B cell (primary cell): ENCODE results near the gene PTPRT. TPM values are rescaled to one million over a fixed set of nuclear protein-coding genes. Genes with fewer than 3 reads are reported as not detected.

ENCODE experiments used
- ATAC-seq: fragments of 200-7000 bp; cut with Tn5 transposase; one replicate; pipeline ENCODE4 v1.10.0; 2021; ENCODE audit warnings: low read depth, mild to moderate bottlenecking, moderate number of reproducible peaks, moderate library complexity
- CTCF ChIA-PET: fragments of 350-600 bp; sonication (Branson Sonifier 250); formaldehyde crosslinking; loops from one replicate; lab custom pipeline; 2021; ENCODE audit warnings: antibody characterized with exemption, inconsistent platforms; lab: Charles Lee
- POLR2A ChIA-PET: fragments of 350-600 bp; sonication (Branson Sonifier 250); formaldehyde crosslinking; loops from one replicate; lab custom pipeline; 2021; ENCODE audit warnings: antibody characterized with exemption; lab: Charles Lee
- DNase-seq: peaks from one replicate; pipeline ENCODE4 v3.0.0; 2013
- H2AFZ ChIP-seq: 2 replicates; pipeline ENCODE4 v1.6.1; 2012; ENCODE audit warnings: mild to moderate bottlenecking, low read depth, low read length; ENCODE audit not compliant: insufficient read depth, poor library complexity, severe bottlenecking
- H3K27ac ChIP-seq, 2 donors: 1 replicate in 1 of 2; 2 replicates in 1 of 2; pipeline ENCODE4 v1.5.1; 2012 to 2013; ENCODE audit warnings: low read length in 2 of 2, mild to moderate bottlenecking in 2 of 2, moderate library complexity in 1 of 2
- H3K27me3 ChIP-seq, 4 experiments: fragments of 200-600 bp in 1 of 4; sonication (generic) in 1 of 4; replicated peaks in 1 of 4; 1 replicate in 2 of 4; 2 replicates in 2 of 4; pipeline versions ENCODE4 v1.6.1 to v1.7.0; 2013 to 2016; ENCODE audit warnings: low read length in 3 of 4, mild to moderate bottlenecking in 2 of 4, mixed read lengths in 1 of 4, moderate library complexity in 1 of 4; ENCODE audit not compliant: insufficient read depth in 4 of 4, control insufficient read depth in 3 of 4; ENCODE audit errors: control extremely low read depth in 1 of 4
- H3K36me3 ChIP-seq, 2 experiments: replicated peaks in 1 of 2; 1 replicate in 1 of 2; 2 replicates in 1 of 2; pipeline versions ENCODE4 v1.6.1 to v1.7.1; 2013; ENCODE audit warnings: low read length in 1 of 2; ENCODE audit not compliant: insufficient read depth in 2 of 2, control insufficient read depth in 1 of 2; ENCODE audit errors: control extremely low read depth in 1 of 2, extremely low read depth in 1 of 2
- H3K4me1 ChIP-seq, 2 donors: fragments of 200-600 bp in 1 of 2; sonication (generic) in 1 of 2; 1 replicate in 1 of 2; 2 replicates in 1 of 2; pipeline versions ENCODE4 v1.5.1 to v1.6.1; 2013 to 2017; ENCODE audit warnings: low read length in 2 of 2; ENCODE audit not compliant: control insufficient read depth in 2 of 2, insufficient read depth in 2 of 2
- H3K4me2 ChIP-seq: replicated peaks from 2 replicates; pipeline ENCODE3; 2012; ENCODE audit warnings: mild to moderate bottlenecking, low read depth, low read length; ENCODE audit not compliant: poor library complexity, severe bottlenecking
- H3K4me3 ChIP-seq, 5 experiments: fragments of 200-600 bp in 1 of 5; sonication (generic) in 1 of 5; 1 replicate in 3 of 5; 2 replicates in 2 of 5; pipeline versions ENCODE4 v1.5.1 to v1.7.0; 2011 to 2016; ENCODE audit warnings: low read length in 4 of 5, mild to moderate bottlenecking in 4 of 5, low read depth in 2 of 5, control low read depth in 1 of 5, moderate library complexity in 1 of 5; ENCODE audit not compliant: insufficient read depth in 1 of 5; ENCODE audit errors: control extremely low read depth in 1 of 5, extremely low read depth in 1 of 5
- H3K79me2 ChIP-seq: fragments of 200-600 bp; sonication (generic); one replicate; pipeline ENCODE4 v1.6.0; 2016; ENCODE audit warnings: low read length; ENCODE audit not compliant: control insufficient read depth, insufficient read depth
- H3K9ac ChIP-seq: fragments of 200-600 bp; sonication (generic); 2 replicates; pipeline ENCODE4 v1.6.1; 2017; ENCODE audit warnings: mild to moderate bottlenecking, low read length, moderate library complexity
- H3K9me3 ChIP-seq, 3 donors: one replicate each; pipeline versions ENCODE4 v1.6.1 to v1.7.1; 2013; ENCODE audit warnings: low read length in 2 of 3; ENCODE audit not compliant: control insufficient read depth in 2 of 3, insufficient read depth in 1 of 3; ENCODE audit errors: control extremely low read depth in 1 of 3
- H4K20me1 ChIP-seq: 2 replicates; pipeline ENCODE4 v1.6.0; 2012; ENCODE audit warnings: mild to moderate bottlenecking, low read length; ENCODE audit not compliant: insufficient read depth, control insufficient read depth, poor library complexity, severe bottlenecking
- H3K27ac Mint-ChIP-seq: one replicate; pipeline ENCODE4 v1.8.0; 2021; ENCODE audit warnings: mixed read lengths
- H3K27me3 Mint-ChIP-seq: one replicate; pipeline ENCODE4 v1.8.0; 2021; ENCODE audit warnings: mixed read lengths
- H3K4me1 Mint-ChIP-seq: one replicate; pipeline ENCODE4 v1.8.0; 2021; ENCODE audit warnings: mixed read lengths
- H3K4me3 Mint-ChIP-seq: one replicate; pipeline ENCODE4 v1.8.0; 2021; ENCODE audit warnings: mixed read lengths
- H3K9me3 Mint-ChIP-seq: one replicate; pipeline ENCODE4 v1.8.0; 2022; ENCODE audit warnings: mixed read lengths; ENCODE audit not compliant: insufficient read depth
- EZH2 ChIP-seq: IDR thresholded peaks from 2 replicates; pipeline ENCODE4 v1.6.1; 2012; ENCODE audit warnings: borderline replicate concordance, low read depth, mild to moderate bottlenecking, moderate library complexity, low read length; ENCODE audit not compliant: insufficient read depth, poor library complexity, severe bottlenecking
- WGBS: methylation state at CpG from one replicate; pipeline ENCODE4 v1.1.5; 2013; ENCODE audit warnings: missing lambda C conversion rate; ENCODE audit not compliant: insufficient coverage; 5-methylcytosine and 5-hydroxymethylcytosine counted together
- intact Hi-C: fragments of 100-400 bp; cut with micrococcal nuclease; formaldehyde crosslinking; loops from one replicate; pipeline ENCODE4 v1.10.0; 2022
- polyA plus RNA-seq: library from polyadenylated mRNA; depleted of rRNA; stranded (reverse); fragments of >200 nt; gene quantifications from 2 replicates; pipeline ENCODE4 v1.2.3, GENCODE V29; 2012
- total RNA-seq, 2 donors: library from RNA; stranded (reverse); fragments of 120-200 nt in 1 of 2; gene quantifications; 1 replicate in 1 of 2; 2 replicates in 1 of 2; pipeline versions ENCODE4 v1.2.3 to v1.2.4, GENCODE V29; 2013 to 2022
- TF ChIP-seq, protein P1 (sequence below): fragments of 200-600 bp; IDR thresholded peaks from one replicate; pipeline ENCODE4 v1.8.0; 2022; ENCODE audit warnings: antibody characterized with exemption, mild to moderate bottlenecking

The PTPRT gene
- total and polyA plus RNA-seq, 2 donors (not counting 1 experiment from before 2014, with no cell fraction given) = not detected

DNA sequence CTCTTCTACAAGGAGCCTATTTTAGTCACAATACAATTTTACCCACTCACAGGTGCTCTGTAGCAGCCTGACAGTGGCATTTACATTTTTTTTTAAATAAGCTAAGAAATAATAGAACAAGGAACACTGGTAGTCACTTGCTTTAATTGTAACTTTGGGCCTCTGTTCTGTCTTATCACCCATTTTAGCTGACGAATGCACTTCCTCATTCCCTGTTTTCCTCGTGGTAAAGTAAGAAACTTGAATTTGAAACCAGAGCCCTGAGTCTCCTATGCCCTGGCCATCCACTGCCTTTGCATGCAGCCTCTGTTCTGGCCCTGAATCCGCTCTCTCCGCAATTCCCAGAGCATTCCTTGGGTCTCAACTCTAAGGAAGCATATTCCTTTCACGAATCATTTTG lies 550.6 kb downstream of the PTPRT start:
- TF ChIP-seq EZH2 = no peak
- TF ChIP-seq, protein P1, sequence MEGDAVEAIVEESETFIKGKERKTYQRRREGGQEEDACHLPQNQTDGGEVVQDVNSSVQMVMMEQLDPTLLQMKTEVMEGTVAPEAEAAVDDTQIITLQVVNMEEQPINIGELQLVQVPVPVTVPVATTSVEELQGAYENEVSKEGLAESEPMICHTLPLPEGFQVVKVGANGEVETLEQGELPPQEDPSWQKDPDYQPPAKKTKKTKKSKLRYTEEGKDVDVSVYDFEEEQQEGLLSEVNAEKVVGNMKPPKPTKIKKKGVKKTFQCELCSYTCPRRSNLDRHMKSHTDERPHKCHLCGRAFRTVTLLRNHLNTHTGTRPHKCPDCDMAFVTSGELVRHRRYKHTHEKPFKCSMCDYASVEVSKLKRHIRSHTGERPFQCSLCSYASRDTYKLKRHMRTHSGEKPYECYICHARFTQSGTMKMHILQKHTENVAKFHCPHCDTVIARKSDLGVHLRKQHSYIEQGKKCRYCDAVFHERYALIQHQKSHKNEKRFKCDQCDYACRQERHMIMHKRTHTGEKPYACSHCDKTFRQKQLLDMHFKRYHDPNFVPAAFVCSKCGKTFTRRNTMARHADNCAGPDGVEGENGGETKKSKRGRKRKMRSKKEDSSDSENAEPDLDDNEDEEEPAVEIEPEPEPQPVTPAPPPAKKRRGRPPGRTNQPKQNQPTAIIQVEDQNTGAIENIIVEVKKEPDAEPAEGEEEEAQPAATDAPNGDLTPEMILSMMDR = no peak
- no peak overlapping the region for H3K27ac ChIP-seq
- H3K4me3 ChIP-seq = no peak overlapping the region
- POLR2A ChIA-PET = no interaction called here
- H3K4me1 ChIP-seq = no peaks in the 10 kb centered on the region
- H3K4me3 Mint-ChIP-seq = no peak overlapping the region
- H3K79me2 ChIP-seq = no peaks in the 10 kb centered on the region
- H3K27ac Mint-ChIP-seq = no peak overlapping the region
- H2AFZ ChIP-seq = no peak overlapping the region
- H3K4me1 Mint-ChIP-seq = no peaks in the 10 kb centered on the region
- WGBS = 42% methylated on average over 4 of the region's 5 CpGs
- H4K20me1 ChIP-seq = no peaks in the 10 kb centered on the region
- DNase-seq (no peak), ATAC-seq (no peak)
- H3K27me3 Mint-ChIP-seq = no peaks in the 10 kb centered on the region
- H3K9me3 ChIP-seq = peaks cover 0 to 3% (median 0%) of the 10 kb centered on the region in 3 donors
- no peak overlapping the region for H3K4me2 ChIP-seq
- H3K27me3 ChIP-seq = no peaks in the 10 kb centered on the region
- no peaks in the 10 kb centered on the region for H3K36me3 ChIP-seq
- CTCF ChIA-PET = no interaction called here
- H3K9me3 Mint-ChIP-seq = no peaks in the 10 kb centered on the region
- H3K9ac ChIP-seq = no peak overlapping the region
- intact Hi-C loops = no loop called here

DNA sequence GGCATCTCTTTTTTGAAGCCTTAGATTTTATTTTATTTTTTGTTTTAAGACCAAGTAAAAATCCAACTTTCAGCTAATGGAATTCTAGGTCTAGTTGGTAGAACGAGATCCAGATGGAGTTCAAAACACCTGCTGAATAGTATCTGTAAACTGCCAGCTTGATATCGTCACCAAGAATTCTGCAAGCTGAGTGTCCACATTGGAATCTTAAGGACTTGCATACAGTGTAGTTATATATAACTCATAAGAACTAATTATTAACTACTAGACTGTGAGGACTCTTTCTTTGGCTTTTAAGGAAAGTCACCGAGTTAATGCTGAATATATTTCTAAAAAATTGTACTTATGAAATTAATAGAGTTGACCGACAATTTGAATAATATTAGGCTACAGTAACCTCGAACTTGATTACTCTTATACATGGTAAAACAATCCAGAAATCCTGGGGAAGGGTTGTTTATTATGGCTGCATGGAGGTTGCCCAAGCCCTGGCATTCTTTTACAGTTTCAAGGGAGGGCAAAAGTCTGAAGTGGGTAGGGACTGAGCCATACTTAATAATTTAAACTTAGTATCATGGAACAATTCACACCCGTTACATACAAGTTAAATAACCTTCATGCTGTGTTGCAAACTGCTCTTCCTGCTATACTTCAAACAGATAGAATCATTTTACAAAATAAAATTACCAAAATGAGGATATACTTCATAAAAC lies 553.9 kb downstream of the PTPRT start:
- ATAC-seq (no peak), DNase-seq (no peak)
- no peak for TF ChIP-seq EZH2
- TF ChIP-seq, protein P1 = no peak
- Mint-ChIP-seq H3K27ac (no peak overlapping the region), H3K4me3 (no peak overlapping the region), H3K27me3 (no peaks in the 10 kb centered on the region), H3K4me1 (no peaks in the 10 kb centered on the region), H3K9me3 (no peaks in the 10 kb centered on the region)
- Histone ChIP-seq H3K4me3 (no peak overlapping the region), H3K27me3 (no peaks in the 10 kb centered on the region), H3K36me3 (no peaks in the 10 kb centered on the region), H3K79me2 (no peaks in the 10 kb centered on the region), H4K20me1 (no peaks in the 10 kb centered on the region), H3K4me1 (no peaks in the 10 kb centered on the region), H3K9ac (no peak overlapping the region), H3K27ac (no peak overlapping the region), H2AFZ (no peak overlapping the region), H3K9me3 (no peaks in the 10 kb centered on the region), H3K4me2 (no peak overlapping the region)
- WGBS = 67% methylated on average over 1 of the region's 6 CpGs
- intact Hi-C loops = no loop called here
- ChIA-PET CTCF (no interaction called here), POLR2A (no interaction called here)
